Neural cell (in vitro differentiated cells): ENCODE results near the gene OLIG1. TPM values are rescaled to one million over a fixed set of nuclear protein-coding genes. Genes with fewer than 3 reads are reported as not detected.

Source experiments
- H2AFZ ChIP-seq: fragments of 200-600, 300-800 bp; sonication (generic), shearing (Covaris generic); 2 replicates; pipeline ENCODE4 v1.6.0; 2014; ENCODE audit warnings: low read depth, mild to moderate bottlenecking, antibody characterized with exemption, low read length, moderate library complexity
- H3F3A ChIP-seq: fragments of 200-600 bp; shearing (Covaris generic); 2 replicates; pipeline ENCODE4 v1.6.1; 2016; ENCODE audit warnings: mild to moderate bottlenecking, moderate library complexity, mixed read lengths, antibody characterized with exemption, low read length; ENCODE audit not compliant: insufficient read depth, poor library complexity, severe bottlenecking
- H3K27ac ChIP-seq: fragments of 200-600, 300-800 bp; sonication (generic), shearing (Covaris generic); 2 replicates; pipeline ENCODE4 v1.5.1; 2014; ENCODE audit warnings: mild to moderate bottlenecking, low read length, moderate library complexity
- H3K27me3 ChIP-seq: fragments of 300-800, 200-600 bp; sonication (generic), shearing (Covaris generic); 2 replicates; pipeline ENCODE4 v1.6.0; 2014; ENCODE audit warnings: mild to moderate bottlenecking, low read depth, low read length, moderate library complexity; ENCODE audit not compliant: insufficient read depth
- H3K36me3 ChIP-seq: fragments of 300-800, 200-600 bp; sonication (generic), shearing (Covaris generic); 2 replicates; pipeline ENCODE4 v1.5.1; 2014; ENCODE audit warnings: mild to moderate bottlenecking, antibody characterized with exemption, low read length, moderate library complexity; ENCODE audit not compliant: insufficient read depth
- H3K4me2 ChIP-seq: fragments of 300-800, 200-600 bp; sonication (generic), shearing (Covaris generic); 2 replicates; pipeline ENCODE4 v1.6.0; 2014; ENCODE audit warnings: mild to moderate bottlenecking, low read length
- H3K4me3 ChIP-seq: fragments of 300-800, 200-600 bp; sonication (generic), shearing (Covaris generic); 2 replicates; pipeline ENCODE4 v1.5.1; 2014; ENCODE audit warnings: mild to moderate bottlenecking, low read length, moderate library complexity
- H3K79me2 ChIP-seq: fragments of 200-600 bp; shearing (Covaris generic); replicated peaks from 2 replicates; pipeline ENCODE4 v1.6.0; 2014; ENCODE audit warnings: mild to moderate bottlenecking, low read length, moderate library complexity; ENCODE audit not compliant: insufficient read depth
- H3K9ac ChIP-seq: fragments of 300-800, 200-600 bp; sonication (generic), shearing (Covaris generic); 2 replicates; pipeline ENCODE4 v1.6.1; 2016; ENCODE audit warnings: mild to moderate bottlenecking, low read length, mixed read lengths
- H3K9me2 ChIP-seq: fragments of 200-600 bp; shearing (Covaris generic); 2 replicates; pipeline ENCODE4 v1.6.1; 2016; ENCODE audit warnings: mild to moderate bottlenecking, low read length, mixed read lengths; ENCODE audit not compliant: insufficient read depth
- H3K9me3 ChIP-seq: fragments of 200-600, 300-800 bp; sonication (generic), shearing (Covaris generic); 2 replicates; pipeline ENCODE4 v1.6.1; 2016; ENCODE audit warnings: mild to moderate bottlenecking, mixed run types, low read length, moderate library complexity, mixed read lengths
- H4K20me1 ChIP-seq: fragments of 200-600 bp; shearing (Covaris generic); 2 replicates; pipeline ENCODE4 v1.6.1; 2016; ENCODE audit warnings: mild to moderate bottlenecking, mixed run types; ENCODE audit not compliant: insufficient read depth
- CTCF ChIP-seq: fragments of 450-650 bp; IDR thresholded peaks from 2 replicates; pipeline ENCODE4 v1.5.1; 2014; ENCODE audit warnings: antibody characterized with exemption, mild to moderate bottlenecking, moderate library complexity; ENCODE audit not compliant: poor library complexity, severe bottlenecking
- EP300 ChIP-seq: fragments of 450-650 bp; conservative IDR thresholded peaks from 2 replicates; pipeline ENCODE4 v1.6.1; 2014; ENCODE audit warnings: antibody characterized with exemption, mild to moderate bottlenecking, moderate library complexity; ENCODE audit not compliant: poor library complexity, severe bottlenecking
- EZH2 ChIP-seq: fragments of 200-600, 300-800 bp; shearing (Covaris generic), sonication (generic); IDR thresholded peaks from 2 replicates; pipeline ENCODE4 v1.6.1; 2014; ENCODE audit warnings: antibody characterized with exemption, low read length, borderline replicate concordance, mild to moderate bottlenecking; ENCODE audit not compliant: insufficient read depth, poor library complexity, severe bottlenecking
- MXI1 ChIP-seq: fragments of 450-650 bp; conservative IDR thresholded peaks from 2 replicates; pipeline ENCODE4 v1.6.1; 2014; ENCODE audit warnings: antibody characterized with exemption, mild to moderate bottlenecking; ENCODE audit not compliant: poor library complexity, severe bottlenecking
- POLR2AphosphoS5 ChIP-seq: IDR thresholded peaks from 2 replicates; pipeline ENCODE4 v1.6.1; 2012
- RAD21 ChIP-seq: fragments of 450-650 bp; conservative IDR thresholded peaks from 2 replicates; pipeline ENCODE4 v1.6.1; 2014; ENCODE audit warnings: antibody characterized with exemption, mild to moderate bottlenecking, moderate library complexity
- SMC3 ChIP-seq: fragments of 450-650 bp; conservative IDR thresholded peaks from 2 replicates; pipeline ENCODE4 v1.6.1; 2014; ENCODE audit warnings: antibody characterized with exemption, mild to moderate bottlenecking, moderate library complexity; ENCODE audit not compliant: poor library complexity
- TAF1 ChIP-seq: IDR thresholded peaks from 2 replicates; pipeline ENCODE4 v1.6.1; 2012; ENCODE audit warnings: low read depth
- polyA plus RNA-seq: library from polyadenylated mRNA; depleted of rRNA; stranded (reverse); fragments of >200 nt; gene quantifications from 2 replicates; pipeline ENCODE4 v1.2.3, GENCODE V29; 2014
- TF ChIP-seq, protein P1 (sequence below): IDR thresholded peaks from 2 replicates; pipeline ENCODE4 v1.6.1; 2012; ENCODE audit warnings: borderline replicate concordance

Gene OLIG1
- polyA plus RNA-seq, 1 donor from 2014 or later, result 1.4 TPM

DNA sequence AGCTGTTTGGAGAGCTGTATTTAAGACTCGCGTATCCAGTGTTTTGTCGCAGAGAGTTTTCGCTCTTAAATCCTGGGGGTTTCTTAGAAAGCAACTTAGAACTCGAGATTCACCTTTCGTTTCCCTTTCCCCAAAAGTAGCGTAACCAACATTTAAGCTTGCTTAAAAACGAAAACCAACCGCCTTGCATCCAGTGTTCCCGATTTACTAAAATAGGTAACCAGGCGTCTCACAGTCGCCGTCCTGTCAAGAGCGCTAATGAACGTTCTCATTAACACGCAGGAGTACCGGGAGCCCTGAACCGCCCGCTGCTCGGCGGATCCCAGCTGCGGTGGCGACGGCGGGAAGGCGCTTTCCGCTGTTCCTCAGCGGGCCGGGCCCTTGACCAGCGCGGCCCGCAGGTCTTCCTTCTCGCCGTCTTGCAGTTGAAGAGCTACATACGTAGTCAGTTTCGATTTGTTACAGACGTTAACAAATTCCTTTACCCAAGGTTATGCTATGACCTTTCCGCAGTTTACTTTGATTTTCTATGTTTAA, 1.9 kb downstream of the OLIG1 start:
- Histone ChIP-seq H3K4me3 (peak overlapping the region; percentile 76), H3K9me2 (no peaks in the 10 kb centered on the region), H3K9ac (no peak overlapping the region), H3K36me3 (no peaks in the 10 kb centered on the region), H3K9me3 (peaks cover 14% of the 10 kb centered on the region), H3K4me2 (no peak overlapping the region), H3K27me3 (peaks cover 77% of the 10 kb centered on the region), H2AFZ (no peak overlapping the region), H3F3A (no peaks in the 10 kb centered on the region), H3K79me2 (no peaks in the 10 kb centered on the region), H4K20me1 (no peaks in the 10 kb centered on the region), H3K27ac (no peak overlapping the region)
- no peak for TF ChIP-seq TAF1
- no peak for TF ChIP-seq RAD21
- peak; percentile 14 for TF ChIP-seq POLR2AphosphoS5
- peak; percentile 32 for TF ChIP-seq EZH2

GRCh38 chr21:33073636-33074035, 3.7 kb downstream of the OLIG1 start:
- Histone ChIP-seq H3F3A (no peaks in the 10 kb centered on the region), H3K9me3 (peaks cover 9% of the 10 kb centered on the region), H3K27ac (no peak overlapping the region), H3K4me2 (no peak overlapping the region), H3K4me3 (no peak overlapping the region), H3K9me2 (no peaks in the 10 kb centered on the region), H3K79me2 (no peaks in the 10 kb centered on the region), H3K27me3 (peaks cover 60% of the 10 kb centered on the region), H3K9ac (no peak overlapping the region), H4K20me1 (no peaks in the 10 kb centered on the region), H2AFZ (no peak overlapping the region), H3K36me3 (no peaks in the 10 kb centered on the region)
- TF ChIP-seq SMC3, result no peak
- TF ChIP-seq MXI1, result no peak
- no peak for TF ChIP-seq EP300

GRCh38 chr21:33075128-33075527, 5.2 kb downstream of the OLIG1 start:
- TF ChIP-seq RAD21, result no peak
- no peak for TF ChIP-seq EZH2
- no peak for TF ChIP-seq MXI1
- no peak overlapping the region for H3K4me3 ChIP-seq
- H3K27ac ChIP-seq, result no peak overlapping the region
- no peaks in the 10 kb centered on the region for H3K9me2 ChIP-seq
- peaks cover 45% of the 10 kb centered on the region for H3K27me3 ChIP-seq
- H3K79me2 ChIP-seq, result no peaks in the 10 kb centered on the region
- H3K9ac ChIP-seq, result no peak overlapping the region
- no peaks in the 10 kb centered on the region for H3K9me3 ChIP-seq
- H3K36me3 ChIP-seq, result no peaks in the 10 kb centered on the region
- no peaks in the 10 kb centered on the region for H4K20me1 ChIP-seq
- H2AFZ ChIP-seq, result no peak overlapping the region
- no peaks in the 10 kb centered on the region for H3F3A ChIP-seq
- H3K4me2 ChIP-seq, result no peak overlapping the region

- no peak overlapping the region for H3K4me2 ChIP-seq
These were observed 5.8 kb downstream of the OLIG1 start for GRCh38 chr21:33075596-33076195.

More at GRCh38 chr21:33075596-33076195, 5.8 kb downstream of the OLIG1 start:
- peaks cover 40% of the 10 kb centered on the region for H3K27me3 ChIP-seq
- H4K20me1 ChIP-seq, result no peaks in the 10 kb centered on the region
- TF ChIP-seq MXI1 (no peak), TAF1 (no peak), RAD21 (no peak), EZH2 (no peak), EP300 (no peak), POLR2AphosphoS5 (no peak), CTCF (no peak), SMC3 (no peak)
- TF ChIP-seq, protein P1, sequence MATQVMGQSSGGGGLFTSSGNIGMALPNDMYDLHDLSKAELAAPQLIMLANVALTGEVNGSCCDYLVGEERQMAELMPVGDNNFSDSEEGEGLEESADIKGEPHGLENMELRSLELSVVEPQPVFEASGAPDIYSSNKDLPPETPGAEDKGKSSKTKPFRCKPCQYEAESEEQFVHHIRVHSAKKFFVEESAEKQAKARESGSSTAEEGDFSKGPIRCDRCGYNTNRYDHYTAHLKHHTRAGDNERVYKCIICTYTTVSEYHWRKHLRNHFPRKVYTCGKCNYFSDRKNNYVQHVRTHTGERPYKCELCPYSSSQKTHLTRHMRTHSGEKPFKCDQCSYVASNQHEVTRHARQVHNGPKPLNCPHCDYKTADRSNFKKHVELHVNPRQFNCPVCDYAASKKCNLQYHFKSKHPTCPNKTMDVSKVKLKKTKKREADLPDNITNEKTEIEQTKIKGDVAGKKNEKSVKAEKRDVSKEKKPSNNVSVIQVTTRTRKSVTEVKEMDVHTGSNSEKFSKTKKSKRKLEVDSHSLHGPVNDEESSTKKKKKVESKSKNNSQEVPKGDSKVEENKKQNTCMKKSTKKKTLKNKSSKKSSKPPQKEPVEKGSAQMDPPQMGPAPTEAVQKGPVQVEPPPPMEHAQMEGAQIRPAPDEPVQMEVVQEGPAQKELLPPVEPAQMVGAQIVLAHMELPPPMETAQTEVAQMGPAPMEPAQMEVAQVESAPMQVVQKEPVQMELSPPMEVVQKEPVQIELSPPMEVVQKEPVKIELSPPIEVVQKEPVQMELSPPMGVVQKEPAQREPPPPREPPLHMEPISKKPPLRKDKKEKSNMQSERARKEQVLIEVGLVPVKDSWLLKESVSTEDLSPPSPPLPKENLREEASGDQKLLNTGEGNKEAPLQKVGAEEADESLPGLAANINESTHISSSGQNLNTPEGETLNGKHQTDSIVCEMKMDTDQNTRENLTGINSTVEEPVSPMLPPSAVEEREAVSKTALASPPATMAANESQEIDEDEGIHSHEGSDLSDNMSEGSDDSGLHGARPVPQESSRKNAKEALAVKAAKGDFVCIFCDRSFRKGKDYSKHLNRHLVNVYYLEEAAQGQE, result no peak
- H3K4me3 ChIP-seq, result no peak overlapping the region
- H3K36me3 ChIP-seq, result no peaks in the 10 kb centered on the region
- H3K79me2 ChIP-seq, result no peaks in the 10 kb centered on the region
- H3K9me2 ChIP-seq, result no peaks in the 10 kb centered on the region
- H3K27ac ChIP-seq, result no peak overlapping the region
- no peak overlapping the region for H3K9ac ChIP-seq
- no peak overlapping the region for H2AFZ ChIP-seq
- H3K9me3 ChIP-seq, result no peaks in the 10 kb centered on the region
- H3F3A ChIP-seq, result no peaks in the 10 kb centered on the region
